HG03439 (cell line): ENCODE results near the gene NFX1.
"Not testable (repeated sequence)": the region's sequence is repeated elsewhere in the genome, so short reads cannot be mapped to it uniquely, and the experiment has no call there.

Experiments used
- ATAC-seq: cut with Tn5 transposase; IDR thresholded peaks from one replicate; pipeline ENCODE4 v1.9.1; 2021; ENCODE audit warnings: mild to moderate bottlenecking, moderate library complexity; ENCODE audit not compliant: unreplicated experiment

NFX1 gene

DNA sequence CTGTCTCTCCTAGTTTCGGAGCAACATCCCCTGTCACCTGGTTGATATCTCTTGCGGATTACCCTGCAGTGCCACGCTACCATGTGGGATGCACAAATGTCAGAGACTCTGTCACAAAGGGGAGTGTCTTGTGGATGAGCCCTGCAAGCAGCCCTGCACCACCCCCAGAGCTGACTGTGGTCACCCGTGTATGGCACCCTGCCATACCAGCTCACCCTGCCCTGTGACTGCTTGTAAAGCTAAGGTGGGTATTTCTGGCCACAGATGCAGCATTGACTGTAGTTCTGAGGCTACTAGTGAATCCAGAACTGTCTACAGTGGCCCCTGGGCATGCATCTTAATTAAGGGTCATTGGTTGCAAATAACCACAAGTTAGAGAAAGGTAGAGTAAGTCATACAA is 61.2 kb downstream of the NFX1 start:
- no peak for ATAC-seq

GRCh38 chr9:33354651-33355211 is 64.4 kb downstream of the NFX1 start:
- ATAC-seq = no peak

- no peak for ATAC-seq
These were observed 65.6 kb downstream of the NFX1 start for GRCh38 chr9:33355933-33356332.

DNA sequence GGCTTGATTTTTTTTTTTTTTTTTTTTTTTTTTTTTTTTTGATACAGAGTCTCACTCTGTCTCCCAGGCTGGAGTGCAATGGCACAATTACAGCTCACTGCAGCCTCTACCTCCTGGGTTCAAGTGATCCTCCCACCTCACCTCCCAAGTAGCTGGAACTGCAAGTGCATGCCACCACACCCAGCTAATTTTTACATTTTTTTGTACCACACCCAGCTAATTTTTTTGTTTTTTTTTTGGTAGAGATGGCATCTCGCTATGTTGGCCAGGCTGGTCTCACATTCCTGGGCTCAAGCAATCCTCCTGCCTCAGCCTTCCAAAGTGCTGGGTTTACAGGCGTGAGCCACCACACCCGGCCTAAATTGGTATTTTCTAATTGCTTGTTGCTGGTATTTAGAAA is 68.3 kb downstream of the NFX1 start:
- not testable (repeated sequence) for ATAC-seq

GRCh38 chr9:33364127-33364526 is 73.8 kb downstream of the NFX1 start:
- no peak for ATAC-seq

DNA sequence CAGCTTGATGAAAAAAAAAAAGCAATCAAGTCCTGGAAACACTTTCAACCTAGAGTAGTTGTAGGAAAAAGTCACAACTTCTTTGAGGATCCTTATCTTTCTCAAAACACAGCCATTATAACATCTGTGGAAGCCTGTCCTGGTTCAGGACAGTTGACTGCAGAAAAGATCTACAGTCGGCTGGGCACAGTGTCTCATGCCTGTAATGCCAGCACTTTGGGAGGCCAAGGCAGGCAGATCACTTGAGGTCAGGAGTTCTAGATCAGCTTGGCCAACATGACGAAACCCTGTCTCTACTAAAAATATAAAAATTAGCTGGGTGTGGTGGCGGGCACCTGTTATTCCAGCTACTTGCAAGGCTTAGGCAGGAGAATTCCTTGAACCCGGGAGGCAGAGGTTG is 74.5 kb downstream of the NFX1 start:
- not testable (repeated sequence) for ATAC-seq

- ATAC-seq = no peak
These were observed 76.7 kb downstream of the NFX1 start for GRCh38 chr9:33366979-33367480.

DNA sequence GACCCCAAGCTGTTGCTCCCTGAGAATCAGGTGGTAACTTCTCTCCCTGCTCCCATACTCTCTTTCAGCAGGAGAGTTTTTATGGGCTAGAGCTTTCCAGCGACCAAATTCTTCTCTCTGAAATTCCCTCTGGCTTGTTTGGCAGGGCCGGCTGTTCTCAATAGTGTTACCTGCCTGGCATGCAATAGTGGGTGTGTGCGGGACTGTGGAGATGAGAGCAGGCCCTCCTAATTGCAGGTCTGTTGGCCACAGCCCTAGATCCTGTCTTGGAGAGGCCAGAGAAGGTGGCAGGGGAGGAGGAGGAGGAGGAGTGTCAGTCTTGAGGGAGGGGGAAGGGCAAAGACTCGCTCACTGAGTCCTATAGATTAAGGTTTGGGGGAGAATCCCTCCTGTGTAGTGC is 82.6 kb downstream of the NFX1 start:
- no peak for ATAC-seq

DNA sequence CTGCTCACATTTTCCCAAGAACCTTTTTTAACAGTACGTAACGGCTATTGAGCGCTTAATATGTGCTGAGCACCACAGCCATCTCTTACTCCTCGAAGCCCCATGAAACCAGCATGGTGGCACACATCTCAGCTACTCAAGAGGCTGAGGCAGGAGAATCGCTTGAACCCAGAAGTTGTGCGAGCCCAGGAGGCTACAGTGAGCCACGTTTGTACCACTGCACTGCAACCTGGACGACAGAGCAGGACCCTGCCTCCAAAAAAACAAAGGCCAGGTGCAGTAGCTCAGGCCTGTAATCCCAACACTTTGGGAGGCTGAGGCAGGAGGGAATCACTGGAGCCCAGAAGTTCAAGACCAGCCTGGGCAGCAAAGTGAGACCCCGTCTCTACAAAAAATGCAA is 83.9 kb downstream of the NFX1 start:
- no peak for ATAC-seq

- ATAC-seq = no peak
These were observed 84.4 kb downstream of the NFX1 start for GRCh38 chr9:33374634-33375237.

DNA sequence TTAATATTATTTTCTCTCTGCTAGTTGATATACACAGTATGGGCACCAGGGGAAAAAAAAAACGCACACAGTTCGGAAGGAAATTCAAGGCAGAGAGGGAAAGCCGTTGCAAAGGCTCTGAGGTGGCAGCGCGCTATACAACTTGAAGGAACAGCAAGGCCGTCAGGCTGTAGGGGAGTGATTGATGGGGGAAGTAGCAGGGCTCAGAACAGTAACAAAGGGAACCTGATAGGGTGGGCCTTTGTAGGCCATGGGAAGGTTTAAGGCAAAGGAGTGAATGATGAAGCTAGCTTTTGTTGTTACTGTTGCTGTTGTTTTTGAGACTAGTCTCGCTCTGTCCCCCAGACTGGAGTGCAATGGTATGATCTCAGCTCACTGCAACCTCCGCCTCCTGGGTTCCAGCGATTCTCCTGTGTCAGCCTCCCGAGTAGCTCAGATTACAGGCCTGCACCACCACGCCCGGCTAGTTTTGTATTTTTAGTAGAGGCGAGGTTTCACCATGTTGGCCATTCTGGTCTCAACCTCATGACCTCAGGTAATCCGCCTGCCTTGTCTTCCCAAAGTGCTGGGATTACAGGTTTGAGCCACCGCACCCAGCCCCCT is 85.0 kb downstream of the NFX1 start:
- ATAC-seq = no peak

- no peak for ATAC-seq
These were observed 85.6 kb downstream of the NFX1 start for GRCh38 chr9:33375841-33376321.

DNA sequence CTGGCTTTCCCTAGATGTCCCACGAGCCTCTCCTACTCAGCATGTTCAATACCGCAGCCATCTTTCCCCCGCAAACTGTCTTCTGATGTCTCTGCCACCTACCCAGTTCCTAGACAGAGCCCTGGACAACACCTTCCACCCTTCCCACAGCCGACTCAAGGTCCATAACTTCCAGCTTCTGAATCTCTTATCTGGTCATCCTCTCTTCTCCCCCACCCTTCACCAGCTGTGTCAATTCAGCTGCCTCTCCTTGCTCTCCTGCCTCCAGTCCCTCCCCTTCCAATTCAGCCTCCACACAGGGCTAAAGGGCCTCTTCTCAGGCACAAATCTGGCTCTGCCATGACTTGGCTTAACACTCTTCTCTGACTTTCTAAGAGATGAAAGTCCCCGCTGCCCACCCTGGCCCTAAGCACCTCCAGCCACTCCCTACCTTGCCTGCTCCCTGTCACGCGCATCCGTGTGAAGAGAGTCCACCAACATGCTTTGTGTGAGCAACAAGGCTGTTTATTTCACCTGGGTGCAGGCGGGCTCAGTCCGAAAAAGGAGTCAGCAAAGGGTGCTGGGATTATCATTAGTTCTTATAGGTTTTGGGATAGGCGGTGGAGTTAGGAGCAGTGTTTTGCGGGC is 86.9 kb downstream of the NFX1 start:
- ATAC-seq = no peak

GRCh38 chr9:33378121-33378795 is 87.9 kb downstream of the NFX1 start:
- ATAC-seq = no peak

DNA sequence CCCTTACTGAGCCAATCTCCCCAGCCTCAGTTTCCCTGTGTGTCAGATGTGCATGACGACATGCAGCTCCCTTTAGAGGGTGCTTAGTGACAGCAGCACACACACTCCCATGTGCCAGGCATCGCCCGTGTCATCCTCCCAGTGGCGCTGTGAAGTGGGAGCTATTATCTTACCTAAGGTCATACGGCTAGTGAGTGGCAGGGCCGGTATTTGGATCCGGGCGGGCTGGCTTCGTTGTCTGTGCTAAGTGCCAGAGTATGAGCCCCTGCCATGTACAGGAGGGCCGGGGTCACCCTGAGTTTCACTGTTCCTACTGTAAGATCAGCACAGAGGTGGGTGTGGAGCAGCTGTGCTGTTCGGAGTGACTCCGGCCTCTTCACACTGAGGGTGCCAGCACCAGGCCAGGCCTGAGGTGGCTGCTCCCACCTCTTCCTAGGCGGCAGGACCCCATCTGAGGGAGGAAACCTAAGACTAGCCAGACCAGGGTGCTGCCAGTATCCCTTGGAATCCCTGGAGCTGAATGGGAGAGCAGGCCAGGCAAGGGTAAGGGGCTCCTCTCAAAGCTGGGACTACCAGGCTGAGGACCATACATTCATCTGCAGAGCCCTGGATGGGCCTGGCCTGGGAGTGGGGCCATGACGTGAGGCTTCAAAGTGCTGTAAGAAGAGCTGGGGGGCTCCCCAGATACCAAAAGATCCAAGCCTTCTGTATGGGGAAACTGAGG is 89.5 kb downstream of the NFX1 start:
- ATAC-seq = no peak

GRCh38 chr9:33380390-33381094 is 90.2 kb downstream of the NFX1 start:
- ATAC-seq = no peak

GRCh38 chr9:33381231-33381791 is 91.0 kb downstream of the NFX1 start:
- no peak for ATAC-seq

DNA sequence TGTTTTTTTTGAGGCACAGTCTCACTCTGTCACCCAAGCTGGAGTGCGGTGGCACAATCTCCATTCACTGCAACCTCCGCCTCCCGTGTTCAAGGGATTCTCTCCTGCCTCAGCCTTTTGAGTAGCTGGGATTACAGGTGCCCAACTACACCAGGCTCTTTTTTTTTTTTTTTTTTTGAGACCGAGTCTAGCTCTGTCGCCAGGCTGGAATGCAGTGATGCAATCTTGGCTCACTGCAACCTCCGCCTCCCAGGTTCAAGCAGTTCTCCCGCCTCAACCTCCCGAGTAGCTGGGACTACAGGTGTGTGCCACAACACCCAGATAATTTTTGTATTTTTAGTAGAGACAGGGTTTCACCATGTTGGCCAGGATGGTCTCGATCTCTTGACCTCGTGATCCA is 92.1 kb downstream of the NFX1 start:
- not testable (repeated sequence) for ATAC-seq

- not testable (repeated sequence) for ATAC-seq
These were observed 93.1 kb downstream of the NFX1 start for GRCh38 chr9:33383396-33383795.

- ATAC-seq = not testable (repeated sequence)
These were observed 95.2 kb downstream of the NFX1 start for GRCh38 chr9:33385536-33385935.
